Mesendoderm (in vitro differentiated cells): ENCODE data around the gene ZDHHC20.

Experiments used
- DNase-seq: peaks from one replicate; pipeline ENCODE4 v3.0.0; 2013
- H2AK5ac ChIP-seq: 2 replicates; pipeline ENCODE4 v1.6.1; 2013; ENCODE audit warnings: low read length, inconsistent platforms
- H2BK120ac ChIP-seq: 2 replicates; pipeline ENCODE4 v1.6.1; 2013; ENCODE audit warnings: low read depth, mild to moderate bottlenecking, low read length, moderate library complexity, mixed read lengths
- H2BK15ac ChIP-seq: replicated peaks from 2 replicates; pipeline ENCODE4 v1.6.1; 2013; ENCODE audit warnings: low read depth, mild to moderate bottlenecking, moderate library complexity
- H2BK5ac ChIP-seq: 2 replicates; pipeline ENCODE4 v1.6.1; 2013; ENCODE audit warnings: low read length, inconsistent platforms
- H3K18ac ChIP-seq: 2 replicates; pipeline ENCODE4 v1.6.1; 2013; ENCODE audit warnings: mild to moderate bottlenecking, low read length, mixed read lengths
- H3K23ac ChIP-seq: one replicate; pipeline ENCODE4 v1.6.1; 2013; ENCODE audit warnings: low read length
- H3K27ac ChIP-seq: 2 replicates; pipeline ENCODE4 v1.5.1; 2013; ENCODE audit warnings: low read depth, mild to moderate bottlenecking, inconsistent platforms, low read length, moderate library complexity
- H3K27me3 ChIP-seq: 2 replicates; pipeline ENCODE4 v1.6.1; 2013; ENCODE audit warnings: low read length, control low read depth, mild to moderate bottlenecking, inconsistent platforms; ENCODE audit not compliant: insufficient read depth, poor library complexity
- H3K36me3 ChIP-seq: 2 replicates; pipeline ENCODE4 v1.6.1; 2013; ENCODE audit warnings: low read length, inconsistent platforms; ENCODE audit not compliant: control insufficient read depth, insufficient read depth
- H3K4ac ChIP-seq: one replicate; pipeline ENCODE4 v1.6.1; 2013; ENCODE audit warnings: low read depth, mild to moderate bottlenecking, low read length, moderate library complexity
- H3K4me1 ChIP-seq: 2 replicates; pipeline ENCODE4 v1.6.1; 2013; ENCODE audit warnings: low read depth, low read length, inconsistent platforms; ENCODE audit not compliant: control insufficient read depth
- H3K4me2 ChIP-seq: 2 replicates; pipeline ENCODE4 v1.6.1; 2013; ENCODE audit warnings: low read length
- H3K4me3 ChIP-seq: 2 replicates; pipeline ENCODE4 v1.5.1; 2013; ENCODE audit warnings: mild to moderate bottlenecking, low read length
- H3K56ac ChIP-seq: one replicate; pipeline ENCODE4 v1.6.1; 2013; ENCODE audit warnings: low read length
- H3K79me1 ChIP-seq: 2 replicates; pipeline ENCODE4 v1.6.1; 2013; ENCODE audit warnings: low read length, inconsistent platforms
- H3K79me2 ChIP-seq: 2 replicates; pipeline ENCODE4 v1.6.1; 2013; ENCODE audit warnings: mild to moderate bottlenecking, low read length; ENCODE audit not compliant: control insufficient read depth, insufficient read depth
- H3K9ac ChIP-seq: 2 replicates; pipeline ENCODE4 v1.6.1; 2013; ENCODE audit warnings: low read length, inconsistent platforms
- H4K5ac ChIP-seq: one replicate; pipeline ENCODE4 v1.6.1; 2013; ENCODE audit warnings: low read length
- H4K8ac ChIP-seq: one replicate; pipeline ENCODE4 v1.6.1; 2013; ENCODE audit warnings: low read depth, mild to moderate bottlenecking, control low read depth, low read length, moderate library complexity
- WGBS: extraction: QIAGEN DNeasy Blood & Tissue Kit; methylation state at CpG from one replicate; pipeline ENCODE4 v1.1.7; 2013; ENCODE audit warnings: low lambda C conversion rate, missing lambda C conversion rate; ENCODE audit not compliant: insufficient coverage; ENCODE audit errors: extremely low coverage; 5-methylcytosine and 5-hydroxymethylcytosine counted together

ZDHHC20 gene

DNA sequence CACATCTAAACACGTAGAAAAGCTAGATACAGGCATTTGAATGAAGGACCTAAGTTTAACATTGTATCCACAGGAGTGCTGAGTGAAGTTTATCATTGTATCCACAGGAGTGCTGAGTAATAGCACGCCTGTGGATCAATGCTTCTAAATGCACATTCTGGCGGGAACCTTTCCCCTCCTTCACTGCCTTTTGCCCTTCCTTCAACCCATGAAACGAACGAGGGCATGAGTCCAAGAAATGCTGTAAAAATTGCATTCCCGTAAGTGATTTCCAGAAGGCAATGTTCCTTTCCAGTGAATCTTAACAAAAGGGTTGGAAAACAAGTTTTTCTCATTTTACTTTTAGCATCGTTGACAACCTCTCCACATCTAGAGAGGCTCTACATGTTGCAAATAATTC is 88.1 kb downstream of the ZDHHC20 start:
- Histone ChIP-seq H3K9ac (no peak overlapping the region), H3K79me1 (no peaks in the 10 kb centered on the region), H3K23ac (no peak overlapping the region), H2BK15ac (no peak overlapping the region), H3K56ac (no peak overlapping the region), H2BK120ac (no peak overlapping the region), H4K5ac (no peak overlapping the region), H3K79me2 (no peaks in the 10 kb centered on the region), H3K27me3 (no peaks in the 10 kb centered on the region), H3K27ac (no peak overlapping the region), H3K4me3 (no peak overlapping the region), H3K36me3 (no peaks in the 10 kb centered on the region), H4K8ac (no peak overlapping the region), H3K4me1 (no peaks in the 10 kb centered on the region), H3K4ac (no peak overlapping the region), H2AK5ac (no peak overlapping the region), H3K18ac (no peak overlapping the region), H2BK5ac (no peak overlapping the region), H3K4me2 (no peak overlapping the region)
- no CpG with 5 or more reads among the region's 7 CpGs for WGBS
- DNase-seq, result no peak

DNA sequence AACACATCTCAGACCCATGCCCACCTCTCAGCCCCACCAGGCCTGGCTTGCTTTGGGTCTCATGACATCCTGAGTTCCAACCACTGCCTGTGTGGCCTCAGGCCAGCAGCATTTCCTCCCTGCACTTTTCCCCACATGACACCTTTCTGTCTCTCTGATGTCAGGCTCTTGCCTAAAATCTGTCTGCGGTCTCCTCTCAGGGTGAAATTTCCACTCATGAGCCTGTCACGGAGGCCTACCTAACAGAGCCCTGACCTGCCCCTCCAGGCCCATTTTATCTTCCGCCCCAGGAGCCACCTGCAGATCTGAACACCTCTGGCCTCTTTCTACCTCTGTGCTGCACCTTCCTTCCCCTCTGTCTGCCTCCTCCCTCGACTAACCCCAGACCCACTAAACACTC is 93.5 kb downstream of the ZDHHC20 start:
- no peak overlapping the region for H4K5ac ChIP-seq
- H3K4me2 ChIP-seq, result no peak overlapping the region
- H3K27me3 ChIP-seq, result no peaks in the 10 kb centered on the region
- no peaks in the 10 kb centered on the region for H3K36me3 ChIP-seq
- WGBS, result no CpG with 5 or more reads among the region's 4 CpGs
- no peak overlapping the region for H4K8ac ChIP-seq
- no peak overlapping the region for H3K56ac ChIP-seq
- H3K79me1 ChIP-seq, result no peaks in the 10 kb centered on the region
- H3K4me1 ChIP-seq, result peaks cover 2% of the 10 kb centered on the region
- no peak overlapping the region for H3K9ac ChIP-seq
- no peak overlapping the region for H2BK15ac ChIP-seq
- no peak overlapping the region for H3K23ac ChIP-seq
- DNase-seq, result no peak
- H2BK5ac ChIP-seq, result no peak overlapping the region
- H3K18ac ChIP-seq, result no peak overlapping the region
- no peak overlapping the region for H2AK5ac ChIP-seq
- H3K4me3 ChIP-seq, result no peak overlapping the region
- H2BK120ac ChIP-seq, result no peak overlapping the region
- no peak overlapping the region for H3K4ac ChIP-seq
- H3K79me2 ChIP-seq, result no peaks in the 10 kb centered on the region
- H3K27ac ChIP-seq, result no peak overlapping the region

DNA sequence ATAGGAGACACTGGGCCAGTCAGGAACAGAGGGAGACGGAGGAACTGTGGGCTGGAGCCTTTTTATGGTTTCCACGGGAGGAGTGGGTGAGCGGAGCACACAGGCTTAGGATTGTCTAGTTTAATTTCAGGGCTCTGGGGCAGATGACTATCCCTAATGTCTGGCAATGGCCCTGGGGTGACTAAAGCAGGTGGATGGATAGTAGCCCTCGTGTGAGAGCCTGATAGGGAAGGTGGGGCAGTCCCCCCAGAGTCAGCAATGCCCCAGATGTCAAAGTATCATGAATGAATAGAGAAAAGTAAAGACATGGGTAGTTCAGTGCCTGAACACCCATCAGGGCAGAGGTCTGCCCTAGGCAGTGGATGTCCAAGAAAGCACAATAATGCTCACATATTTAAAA is 94.2 kb downstream of the ZDHHC20 start:
- H3K4me2 ChIP-seq, result no peak overlapping the region
- no peaks in the 10 kb centered on the region for H3K79me2 ChIP-seq
- no peak overlapping the region for H4K5ac ChIP-seq
- no peak overlapping the region for H2BK120ac ChIP-seq
- H3K4me1 ChIP-seq, result peaks cover 2% of the 10 kb centered on the region
- no CpG with 5 or more reads among the region's 4 CpGs for WGBS
- H4K8ac ChIP-seq, result no peak overlapping the region
- H2BK15ac ChIP-seq, result no peak overlapping the region
- no peak overlapping the region for H3K9ac ChIP-seq
- H3K23ac ChIP-seq, result no peak overlapping the region
- H3K27me3 ChIP-seq, result no peaks in the 10 kb centered on the region
- no peak overlapping the region for H3K4ac ChIP-seq
- no peaks in the 10 kb centered on the region for H3K79me1 ChIP-seq
- no peak for DNase-seq
- H2BK5ac ChIP-seq, result no peak overlapping the region
- H3K27ac ChIP-seq, result no peak overlapping the region
- H3K18ac ChIP-seq, result no peak overlapping the region
- no peak overlapping the region for H3K4me3 ChIP-seq
- H3K56ac ChIP-seq, result no peak overlapping the region
- no peak overlapping the region for H2AK5ac ChIP-seq
- H3K36me3 ChIP-seq, result no peaks in the 10 kb centered on the region

DNA sequence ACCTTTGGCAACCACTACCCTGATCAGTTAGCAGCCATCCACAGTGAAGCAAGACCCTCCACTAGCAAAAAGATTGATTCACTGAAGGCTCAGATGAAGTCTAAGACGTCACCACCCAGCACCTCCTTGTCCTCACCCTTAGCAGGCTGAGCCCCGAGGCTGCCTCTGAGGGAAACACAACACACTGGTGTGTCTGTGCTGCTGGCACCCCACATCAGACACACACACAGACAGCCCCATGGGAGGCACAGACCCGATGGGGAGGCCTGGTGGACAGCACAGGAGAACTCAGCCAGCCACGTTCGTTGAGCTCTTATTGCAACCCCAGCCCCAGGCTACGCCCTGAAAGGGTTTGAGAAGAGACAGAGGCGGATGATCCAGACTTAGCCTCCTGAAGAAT is 94.7 kb downstream of the ZDHHC20 start:
- whole genome bisulfite sequencing, result no CpG with 5 or more reads among the region's 7 CpGs
- Histone ChIP-seq H3K27ac (no peak overlapping the region), H3K79me1 (no peaks in the 10 kb centered on the region), H3K4me3 (no peak overlapping the region), H3K4me2 (no peak overlapping the region), H3K9ac (no peak overlapping the region), H3K23ac (no peak overlapping the region), H3K27me3 (no peaks in the 10 kb centered on the region), H3K4ac (no peak overlapping the region), H3K79me2 (no peaks in the 10 kb centered on the region), H3K56ac (no peak overlapping the region), H3K36me3 (no peaks in the 10 kb centered on the region), H2BK5ac (no peak overlapping the region), H3K18ac (no peak overlapping the region), H4K8ac (no peak overlapping the region), H2AK5ac (no peak overlapping the region), H2BK15ac (no peak overlapping the region), H2BK120ac (no peak overlapping the region), H3K4me1 (peaks cover 2% of the 10 kb centered on the region), H4K5ac (no peak overlapping the region)
- no peak for DNase-seq

DNA sequence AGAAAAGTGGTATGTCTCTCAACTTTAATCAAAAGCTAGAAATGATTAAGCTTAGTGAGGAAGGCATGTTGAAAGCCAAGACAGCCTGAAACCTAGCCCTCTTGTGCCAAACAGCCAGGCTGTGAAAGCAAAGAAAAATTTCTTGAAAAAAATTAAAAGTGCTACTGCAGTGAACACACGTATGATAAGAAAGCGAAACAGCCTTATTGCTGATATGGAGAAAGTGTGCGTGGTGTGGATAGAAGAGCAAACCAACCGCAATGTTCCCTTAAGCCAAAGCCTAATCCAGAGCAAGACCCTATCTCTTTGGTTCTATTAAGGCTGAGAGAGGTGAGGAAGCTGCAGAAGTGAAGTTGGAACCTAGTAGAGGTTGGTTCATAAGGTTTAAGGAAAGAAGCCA is 96.4 kb downstream of the ZDHHC20 start:
- Histone ChIP-seq H2BK15ac (no peak overlapping the region), H3K4me2 (no peak overlapping the region), H4K5ac (no peak overlapping the region), H2BK120ac (no peak overlapping the region), H3K27ac (no peak overlapping the region), H3K4me3 (no peak overlapping the region), H3K36me3 (no peaks in the 10 kb centered on the region), H3K56ac (no peak overlapping the region), H3K79me1 (no peaks in the 10 kb centered on the region), H3K23ac (no peak overlapping the region), H3K27me3 (no peaks in the 10 kb centered on the region), H2AK5ac (no peak overlapping the region), H4K8ac (no peak overlapping the region), H3K9ac (no peak overlapping the region), H3K79me2 (no peaks in the 10 kb centered on the region), H3K18ac (no peak overlapping the region), H2BK5ac (no peak overlapping the region), H3K4me1 (peaks cover 2% of the 10 kb centered on the region), H3K4ac (no peak overlapping the region)
- DNase-seq, result no peak
- no CpG with 5 or more reads among the region's 4 CpGs for WGBS

DNA sequence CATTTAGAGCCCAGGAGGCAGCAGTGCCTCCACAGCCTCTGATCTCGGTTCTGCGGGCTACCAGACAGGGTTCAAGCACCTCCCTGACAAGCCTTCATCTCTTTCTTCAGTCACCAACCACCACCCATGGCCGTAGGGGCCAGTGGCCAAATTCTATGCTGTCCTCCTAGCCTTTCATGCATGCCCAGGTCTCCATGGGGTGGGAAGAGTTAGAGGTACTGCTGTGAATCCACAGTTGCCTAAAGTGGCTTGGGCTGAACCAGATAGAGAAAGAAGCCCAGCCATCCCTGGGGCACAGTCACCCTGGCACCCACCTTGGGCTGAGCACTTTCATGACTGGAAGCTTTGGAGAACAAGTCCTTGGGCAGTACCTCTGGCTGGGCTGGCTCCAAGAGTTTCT is 97.4 kb downstream of the ZDHHC20 start:
- Histone ChIP-seq H4K8ac (no peak overlapping the region), H3K4me3 (no peak overlapping the region), H3K9ac (no peak overlapping the region), H2BK15ac (no peak overlapping the region), H3K23ac (no peak overlapping the region), H3K79me2 (no peaks in the 10 kb centered on the region), H3K27ac (no peak overlapping the region), H2BK5ac (no peak overlapping the region), H3K4me2 (no peak overlapping the region), H3K4ac (no peak overlapping the region), H3K36me3 (no peaks in the 10 kb centered on the region), H3K79me1 (no peaks in the 10 kb centered on the region), H3K4me1 (peaks cover 2% of the 10 kb centered on the region), H3K56ac (no peak overlapping the region), H3K18ac (no peak overlapping the region), H2AK5ac (no peak overlapping the region), H2BK120ac (no peak overlapping the region), H4K5ac (no peak overlapping the region), H3K27me3 (no peaks in the 10 kb centered on the region)
- no peak for DNase-seq
- WGBS, result no CpG with 5 or more reads among the region's 3 CpGs
